Astrocyte (in vitro differentiated cells and primary cell): ENCODE measurements around the gene PPP2R5A. TPM values are rescaled to one million over a fixed set of nuclear protein-coding genes. Genes with fewer than 3 reads are reported as not detected.

ENCODE experiments used
- DNase-seq: peaks from one replicate; pipeline ENCODE4 v3.0.0-alpha.2; 2010; ENCODE audit warnings: low read depth
- FAIRE-seq: peaks from 2 replicates; lab custom pipeline; 2011; peaks lifted over from hg19 to GRCh38; lab: Jason Lieb, UNC
- H2AFZ ChIP-seq: 2 replicates; pipeline ENCODE4 v1.6.0; 2012; ENCODE audit warnings: low read depth, low read length, inconsistent platforms
- H3K27ac ChIP-seq: 2 replicates; pipeline ENCODE4 v1.5.1; 2011; ENCODE audit warnings: low read depth, low read length, inconsistent platforms
- H3K27me3 ChIP-seq: 2 replicates; pipeline ENCODE4 v1.6.0; 2011; ENCODE audit warnings: low read length, inconsistent platforms; ENCODE audit not compliant: insufficient read depth
- H3K36me3 ChIP-seq: 2 replicates; pipeline ENCODE4 v1.5.1; 2011; ENCODE audit warnings: low read length, inconsistent platforms; ENCODE audit not compliant: insufficient read depth
- H3K4me1 ChIP-seq: 2 replicates; pipeline ENCODE4 v1.5.1; 2011; ENCODE audit warnings: low read length, inconsistent platforms; ENCODE audit not compliant: insufficient read depth
- H3K4me2 ChIP-seq: 2 replicates; pipeline ENCODE4 v1.6.0; 2012; ENCODE audit warnings: low read length, inconsistent platforms
- H3K4me3 ChIP-seq: 2 replicates; pipeline ENCODE4 v1.5.1; 2011; ENCODE audit warnings: low read depth, mild to moderate bottlenecking, low read length, inconsistent platforms; ENCODE audit not compliant: insufficient read depth
- H3K79me2 ChIP-seq: 2 replicates; pipeline ENCODE4 v1.6.0; 2012; ENCODE audit warnings: mild to moderate bottlenecking, low read length, inconsistent platforms; ENCODE audit not compliant: insufficient read depth
- H3K9ac ChIP-seq: 2 replicates; pipeline ENCODE4 v1.6.0; 2012; ENCODE audit warnings: mild to moderate bottlenecking, low read length, inconsistent platforms
- H3K9me3 ChIP-seq: 2 replicates; pipeline ENCODE4 v1.5.1; 2012; ENCODE audit warnings: low read depth, mild to moderate bottlenecking, low read length, inconsistent platforms; ENCODE audit not compliant: insufficient read depth
- H4K20me1 ChIP-seq: 2 replicates; pipeline ENCODE4 v1.6.0; 2012; ENCODE audit warnings: low read length, inconsistent platforms; ENCODE audit not compliant: insufficient read depth
- H3K27ac Mint-ChIP-seq: one replicate; pipeline ENCODE4 v1.8.0; 2021; ENCODE audit warnings: mild to moderate bottlenecking, mixed read lengths; ENCODE audit not compliant: unreplicated experiment
- H3K27me3 Mint-ChIP-seq: one replicate; pipeline ENCODE4 v1.8.0; 2021; ENCODE audit warnings: low read depth, mixed read lengths; ENCODE audit not compliant: unreplicated experiment
- H3K36me3 Mint-ChIP-seq: one replicate; pipeline ENCODE4 v1.8.0; 2021; ENCODE audit warnings: low read depth, mixed read lengths; ENCODE audit not compliant: unreplicated experiment
- H3K4me1 Mint-ChIP-seq: one replicate; pipeline ENCODE4 v1.8.0; 2021; ENCODE audit warnings: low read depth, mixed read lengths; ENCODE audit not compliant: unreplicated experiment
- H3K4me3 Mint-ChIP-seq: one replicate; pipeline ENCODE4 v1.8.0; 2021; ENCODE audit warnings: mild to moderate bottlenecking, moderate library complexity, mixed read lengths; ENCODE audit not compliant: unreplicated experiment
- H3K9me3 Mint-ChIP-seq: one replicate; pipeline ENCODE4 v1.8.0; 2021; ENCODE audit warnings: mild to moderate bottlenecking, mixed read lengths; ENCODE audit not compliant: unreplicated experiment
- EZH2 ChIP-seq: IDR thresholded peaks from 2 replicates; pipeline ENCODE4 v1.6.1; 2012; ENCODE audit warnings: mild to moderate bottlenecking, low read length, inconsistent platforms; ENCODE audit not compliant: insufficient read depth
- total RNA-seq: library from RNA; stranded (reverse); gene quantifications from 2 replicates; pipeline ENCODE4 v1.2.1, GENCODE V29; 2021
- TF ChIP-seq, protein P1 (sequence below): IDR thresholded peaks from 2 replicates; pipeline ENCODE4 v1.5.1; 2011; ENCODE audit warnings: low read depth, mild to moderate bottlenecking, inconsistent platforms, low read length, moderate library complexity; ENCODE audit not compliant: insufficient read depth

Gene PPP2R5A
- total RNA-seq, 1 donor from 2014 or later = 13.2 TPM

DNA sequence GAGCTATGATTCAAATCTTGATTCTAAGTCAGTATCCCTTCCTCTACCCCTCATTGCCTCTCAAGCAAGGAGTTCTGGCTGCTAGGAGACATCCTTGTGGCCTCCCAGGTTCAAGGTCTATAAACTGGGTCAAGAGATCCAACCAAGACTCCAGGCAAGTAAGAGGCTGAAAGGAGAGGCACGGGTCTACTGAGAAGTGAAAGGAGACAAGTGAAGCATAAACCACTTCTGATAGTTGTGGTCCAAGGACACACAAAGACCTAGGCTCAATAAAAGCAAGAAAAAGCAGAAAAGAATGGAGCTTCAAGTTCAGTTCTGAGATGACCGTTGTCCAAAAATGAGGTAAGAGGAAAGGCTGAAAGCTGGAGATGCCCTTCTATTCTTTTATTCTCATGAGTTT lies 17.8 kb upstream of the PPP2R5A start:
- no peaks in the 10 kb centered on the region for H3K4me1 ChIP-seq
- no peak overlapping the region for H3K9ac ChIP-seq
- no peak overlapping the region for H2AFZ ChIP-seq
- Mint-ChIP-seq H3K4me3 (no peak overlapping the region), H3K4me1 (peaks cover 7% of the 10 kb centered on the region), H3K27me3 (peaks cover 3% of the 10 kb centered on the region), H3K27ac (no peak overlapping the region), H3K36me3 (no peaks in the 10 kb centered on the region), H3K9me3 (no peaks in the 10 kb centered on the region)
- H3K27me3 ChIP-seq = peaks cover 13% of the 10 kb centered on the region
- H3K36me3 ChIP-seq = no peaks in the 10 kb centered on the region
- H4K20me1 ChIP-seq = no peaks in the 10 kb centered on the region
- no peak for FAIRE-seq
- H3K4me3 ChIP-seq = no peak overlapping the region
- DNase-seq = no peak
- no peaks in the 10 kb centered on the region for H3K9me3 ChIP-seq
- no peak overlapping the region for H3K27ac ChIP-seq
- TF ChIP-seq, protein P1, sequence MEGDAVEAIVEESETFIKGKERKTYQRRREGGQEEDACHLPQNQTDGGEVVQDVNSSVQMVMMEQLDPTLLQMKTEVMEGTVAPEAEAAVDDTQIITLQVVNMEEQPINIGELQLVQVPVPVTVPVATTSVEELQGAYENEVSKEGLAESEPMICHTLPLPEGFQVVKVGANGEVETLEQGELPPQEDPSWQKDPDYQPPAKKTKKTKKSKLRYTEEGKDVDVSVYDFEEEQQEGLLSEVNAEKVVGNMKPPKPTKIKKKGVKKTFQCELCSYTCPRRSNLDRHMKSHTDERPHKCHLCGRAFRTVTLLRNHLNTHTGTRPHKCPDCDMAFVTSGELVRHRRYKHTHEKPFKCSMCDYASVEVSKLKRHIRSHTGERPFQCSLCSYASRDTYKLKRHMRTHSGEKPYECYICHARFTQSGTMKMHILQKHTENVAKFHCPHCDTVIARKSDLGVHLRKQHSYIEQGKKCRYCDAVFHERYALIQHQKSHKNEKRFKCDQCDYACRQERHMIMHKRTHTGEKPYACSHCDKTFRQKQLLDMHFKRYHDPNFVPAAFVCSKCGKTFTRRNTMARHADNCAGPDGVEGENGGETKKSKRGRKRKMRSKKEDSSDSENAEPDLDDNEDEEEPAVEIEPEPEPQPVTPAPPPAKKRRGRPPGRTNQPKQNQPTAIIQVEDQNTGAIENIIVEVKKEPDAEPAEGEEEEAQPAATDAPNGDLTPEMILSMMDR = no peak
- TF ChIP-seq EZH2 = no peak
- H3K4me2 ChIP-seq = no peak overlapping the region
- H3K79me2 ChIP-seq = no peaks in the 10 kb centered on the region

DNA sequence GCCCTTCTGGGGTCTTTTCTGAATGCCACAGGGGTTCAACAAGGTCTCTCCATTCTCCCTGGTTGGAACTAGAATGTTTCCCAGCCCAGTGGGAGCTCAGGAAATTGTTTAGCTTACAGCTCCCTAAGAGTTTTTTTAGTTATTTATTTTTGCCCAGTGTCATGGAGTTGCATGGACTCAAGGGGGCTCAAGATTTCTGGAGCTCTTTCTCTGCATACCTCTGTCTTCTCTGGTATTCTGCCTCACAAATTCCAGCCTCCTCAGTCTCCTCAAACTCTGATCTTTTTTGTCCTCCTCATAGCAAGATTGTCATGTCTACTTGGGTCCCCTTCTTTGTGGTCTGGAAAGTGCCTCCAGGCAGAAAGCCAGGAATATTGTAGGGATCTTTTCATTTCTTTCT lies 15.9 kb upstream of the PPP2R5A start:
- no peak overlapping the region for H3K27ac Mint-ChIP-seq
- no peaks in the 10 kb centered on the region for H3K79me2 ChIP-seq

GRCh38 chr1:212270564-212270963 lies 14.6 kb upstream of the PPP2R5A start:
- H3K36me3 ChIP-seq = no peaks in the 10 kb centered on the region
- Mint-ChIP-seq H3K4me1 (peaks cover 7% of the 10 kb centered on the region), H3K9me3 (no peaks in the 10 kb centered on the region), H3K27ac (no peak overlapping the region), H3K4me3 (no peak overlapping the region), H3K27me3 (peaks cover 3% of the 10 kb centered on the region), H3K36me3 (no peaks in the 10 kb centered on the region)
- H3K9ac ChIP-seq = no peak overlapping the region
- TF ChIP-seq EZH2 = no peak
- TF ChIP-seq, protein P1 = no peak
- H3K27ac ChIP-seq = no peak overlapping the region
- no peaks in the 10 kb centered on the region for H3K79me2 ChIP-seq
- H3K4me3 ChIP-seq = no peak overlapping the region
- no peak for DNase-seq
- H3K27me3 ChIP-seq = peaks cover 15% of the 10 kb centered on the region
- no peak overlapping the region for H2AFZ ChIP-seq
- H4K20me1 ChIP-seq = no peaks in the 10 kb centered on the region
- H3K4me2 ChIP-seq = no peak overlapping the region
- H3K4me1 ChIP-seq = no peaks in the 10 kb centered on the region
- H3K9me3 ChIP-seq = no peaks in the 10 kb centered on the region
- no peak for FAIRE-seq

More for the DNA sequence above, 15.9 kb upstream of the PPP2R5A start:
- H3K4me3 ChIP-seq = no peak overlapping the region
- Mint-ChIP-seq H3K9me3 (no peaks in the 10 kb centered on the region), H3K27me3 (peaks cover 3% of the 10 kb centered on the region), H3K4me1 (peaks cover 7% of the 10 kb centered on the region), H3K36me3 (no peaks in the 10 kb centered on the region), H3K4me3 (no peak overlapping the region)
- H3K36me3 ChIP-seq = no peaks in the 10 kb centered on the region
- no peak for FAIRE-seq
- no peaks in the 10 kb centered on the region for H3K9me3 ChIP-seq
- no peak for TF ChIP-seq EZH2
- TF ChIP-seq, protein P1 = no peak
- no peak overlapping the region for H3K9ac ChIP-seq
- H2AFZ ChIP-seq = no peak overlapping the region
- H4K20me1 ChIP-seq = no peaks in the 10 kb centered on the region
- H3K4me2 ChIP-seq = no peak overlapping the region
- H3K27me3 ChIP-seq = peaks cover 13% of the 10 kb centered on the region
- no peak for DNase-seq
- H3K4me1 ChIP-seq = no peaks in the 10 kb centered on the region
- H3K27ac ChIP-seq = no peak overlapping the region
